Stimulated activated naive B cell treated with anti-CD40 and anti-IgM and Interleukin-4, amounts not matched to agents 10 μg/mL and 1 μg/mL and 100 μg/mL, for 72 hours (primary cell): Measurements from ENCODE around the gene PCSK1.
"Not testable (repeated sequence)": the region's sequence is repeated elsewhere in the genome, so short reads cannot be mapped to it uniquely, and the experiment has no call there.

Experiments used
- ATAC-seq, 2 donors: fragments of 150-1000 bp; cut with Tn5 transposase; replicated peaks; 2 replicates each; pipeline ENCODE4 v1.10.0; 2021; ENCODE audit warnings: moderate library complexity in 1 of 2
- DNase-seq: peaks from one replicate; pipeline ENCODE4 v3.0.0; 2021
- H3K27ac Mint-ChIP-seq: one replicate; pipeline ENCODE4 v1.8.0; 2022; ENCODE audit warnings: mild to moderate bottlenecking, mixed read lengths
- H3K27me3 Mint-ChIP-seq, 2 donors: one replicate each; pipeline ENCODE4 v1.8.0; 2022; ENCODE audit warnings: mixed read lengths in 2 of 2
- H3K36me3 Mint-ChIP-seq, 2 donors: one replicate each; pipeline ENCODE4 v1.8.0; 2022; ENCODE audit warnings: mixed read lengths in 2 of 2, mild to moderate bottlenecking in 1 of 2
- H3K4me1 Mint-ChIP-seq, 2 donors: one replicate each; pipeline ENCODE4 v1.8.0; 2022; ENCODE audit warnings: mixed read lengths in 2 of 2, mild to moderate bottlenecking in 1 of 2
- H3K4me3 Mint-ChIP-seq, 2 donors: one replicate each; pipeline ENCODE4 v1.8.0; 2022; ENCODE audit warnings: mild to moderate bottlenecking in 2 of 2, mixed read lengths in 2 of 2, moderate library complexity in 1 of 2
- H3K9me3 Mint-ChIP-seq, 2 donors: one replicate each; pipeline ENCODE4 v1.8.0; 2022; ENCODE audit warnings: mixed read lengths in 2 of 2, mild to moderate bottlenecking in 1 of 2

Gene PCSK1

DNA sequence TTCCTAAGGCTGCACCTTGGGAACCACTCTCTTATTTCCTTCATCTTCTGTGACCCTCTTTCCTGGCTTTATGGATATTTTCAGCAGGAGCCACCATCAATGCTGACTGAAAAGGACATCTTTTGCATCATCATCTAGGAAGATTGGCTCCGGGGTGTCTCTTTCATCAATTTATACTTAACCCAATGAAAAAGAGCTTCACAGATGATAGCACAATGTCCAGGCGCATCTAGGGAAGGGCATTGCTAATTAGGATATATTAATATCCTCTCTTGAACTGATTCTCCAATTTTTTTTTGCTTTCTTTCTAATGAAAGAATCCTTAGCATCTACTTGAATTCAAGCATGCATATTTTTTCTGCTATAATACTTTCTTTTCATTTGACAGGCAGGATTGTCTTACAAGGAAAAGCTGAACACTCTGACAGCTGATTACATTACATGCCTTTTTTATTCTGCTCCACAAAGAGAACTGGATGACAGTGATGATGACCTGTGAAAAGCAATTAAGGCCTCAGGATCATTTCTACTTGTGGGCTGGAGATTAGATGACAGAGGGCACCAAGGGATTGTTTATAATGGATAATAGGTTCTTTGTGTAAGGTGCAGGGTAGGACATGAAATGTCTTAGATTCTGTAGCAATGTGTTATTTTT lies 60.2 kb downstream of the PCSK1 start:
- DNase-seq, result no peak
- H3K4me1 Mint-ChIP-seq, result no peaks in the 10 kb centered on the region
- H3K9me3 Mint-ChIP-seq, result peaks cover 0 to 2% of the 10 kb centered on the region in 2 donors
- peaks cover 12 to 30% of the 10 kb centered on the region in 2 donors for H3K27me3 Mint-ChIP-seq
- H3K4me3 Mint-ChIP-seq, result no peak overlapping the region
- H3K27ac Mint-ChIP-seq, result no peak overlapping the region
- ATAC-seq, result no peak
- H3K36me3 Mint-ChIP-seq, result no peaks in the 10 kb centered on the region

DNA sequence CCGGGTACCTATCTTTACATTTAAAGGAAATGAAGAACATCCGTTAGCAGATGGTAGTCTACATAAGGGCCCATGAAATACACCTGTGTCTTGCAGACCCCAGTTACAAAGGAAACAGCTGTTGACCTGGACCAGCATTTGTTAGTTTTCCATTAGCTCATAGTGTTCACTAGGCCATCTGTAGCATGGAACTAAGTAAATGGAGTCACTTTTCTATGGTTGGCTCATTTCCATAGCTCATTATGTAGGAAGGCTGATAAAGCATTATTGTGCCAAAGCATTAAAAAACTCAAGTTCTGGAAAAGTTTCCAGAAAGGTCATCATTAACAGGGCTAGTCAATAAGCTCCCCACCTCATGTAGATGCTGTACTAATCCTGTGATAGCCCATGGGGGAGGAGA lies 62.1 kb downstream of the PCSK1 start:
- Mint-ChIP-seq H3K4me1 (no peaks in the 10 kb centered on the region), H3K9me3 (peaks cover 0 to 2% of the 10 kb centered on the region in 2 donors), H3K27ac (no peak overlapping the region), H3K36me3 (no peaks in the 10 kb centered on the region), H3K4me3 (no peak overlapping the region), H3K27me3 (peaks cover 19 to 30% of the 10 kb centered on the region in 2 donors)
- no peak for DNase-seq
- ATAC-seq, result no peak

DNA sequence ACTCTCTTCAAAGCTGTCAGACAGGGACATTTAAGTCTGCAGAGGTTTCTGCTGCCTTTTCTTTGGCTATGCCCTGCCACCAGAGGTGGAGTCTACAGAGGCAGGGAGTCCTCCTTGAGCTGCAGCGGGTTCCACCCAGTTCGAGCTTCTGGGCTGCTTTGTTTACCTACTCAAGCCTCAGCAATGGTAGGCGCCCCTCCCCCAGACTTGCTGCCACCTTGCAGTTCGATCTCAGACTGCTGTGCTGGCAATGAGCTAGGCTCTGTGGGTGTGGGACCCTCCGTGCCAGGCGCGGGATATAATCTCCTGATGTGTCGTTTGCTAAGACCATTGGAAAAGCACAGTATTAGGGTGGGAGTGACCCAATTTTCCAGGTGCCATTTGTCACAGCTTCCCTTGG lies 65.7 kb downstream of the PCSK1 start:
- peaks cover 8 to 17% of the 10 kb centered on the region in 2 donors for H3K27me3 Mint-ChIP-seq
- not testable (repeated sequence) for ATAC-seq, H3K4me3 Mint-ChIP-seq, H3K27ac Mint-ChIP-seq, DNase-seq, H3K4me1 Mint-ChIP-seq, H3K36me3 Mint-ChIP-seq, H3K9me3 Mint-ChIP-seq

DNA sequence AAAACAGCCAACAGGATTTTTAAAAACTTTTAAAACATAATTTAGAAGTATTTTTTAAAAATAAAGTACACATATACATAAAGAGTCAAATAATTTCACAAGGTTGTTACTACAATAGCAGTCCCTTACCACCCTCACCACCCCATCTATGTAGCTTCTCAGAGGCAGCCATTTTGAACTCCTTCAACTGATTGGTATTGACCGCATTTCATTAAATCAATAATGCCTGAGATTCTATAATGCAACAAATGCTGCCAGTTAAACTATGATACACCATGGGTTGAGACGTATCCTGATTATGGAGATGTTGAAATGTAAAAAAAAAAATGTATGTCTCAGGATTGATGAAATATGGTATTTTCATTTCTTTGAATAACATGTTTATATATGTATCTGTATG lies 78.8 kb downstream of the PCSK1 start:
- Mint-ChIP-seq H3K9me3 (peaks cover 3 to 10% of the 10 kb centered on the region in 2 donors), H3K36me3 (no peaks in the 10 kb centered on the region), H3K27me3 (peaks cover 0 to 4% of the 10 kb centered on the region in 2 donors), H3K4me1 (no peaks in the 10 kb centered on the region), H3K27ac (no peak overlapping the region), H3K4me3 (no peak overlapping the region)
- DNase-seq, result no peak
- no peak for ATAC-seq

DNA sequence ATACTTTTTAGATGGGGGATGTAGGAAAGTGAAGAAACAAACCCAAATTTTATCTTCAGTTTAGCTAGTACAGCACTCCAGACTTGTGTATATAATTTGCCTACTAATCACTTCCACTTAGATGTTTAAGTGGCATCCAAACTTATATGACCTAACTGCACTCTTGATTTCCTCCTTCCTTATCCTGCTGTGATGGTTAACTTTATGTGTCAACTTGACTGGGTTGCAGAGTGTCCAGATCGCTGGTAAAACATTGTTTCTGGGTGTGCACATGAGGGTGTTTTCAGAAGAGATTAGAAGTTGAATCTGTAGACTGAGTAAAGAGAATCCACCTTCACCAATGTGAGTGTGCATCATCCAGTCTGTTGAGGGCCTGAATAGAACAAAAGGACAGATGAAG lies 79.8 kb downstream of the PCSK1 start:
- H3K9me3 Mint-ChIP-seq, result peaks cover 3 to 10% of the 10 kb centered on the region in 2 donors
- no peak overlapping the region for H3K27ac Mint-ChIP-seq
- H3K27me3 Mint-ChIP-seq, result peaks cover 0 to 4% of the 10 kb centered on the region in 2 donors
- no peak for DNase-seq
- no peaks in the 10 kb centered on the region for H3K36me3 Mint-ChIP-seq
- H3K4me3 Mint-ChIP-seq, result no peak overlapping the region
- H3K4me1 Mint-ChIP-seq, result no peaks in the 10 kb centered on the region
- ATAC-seq, result no peak

DNA sequence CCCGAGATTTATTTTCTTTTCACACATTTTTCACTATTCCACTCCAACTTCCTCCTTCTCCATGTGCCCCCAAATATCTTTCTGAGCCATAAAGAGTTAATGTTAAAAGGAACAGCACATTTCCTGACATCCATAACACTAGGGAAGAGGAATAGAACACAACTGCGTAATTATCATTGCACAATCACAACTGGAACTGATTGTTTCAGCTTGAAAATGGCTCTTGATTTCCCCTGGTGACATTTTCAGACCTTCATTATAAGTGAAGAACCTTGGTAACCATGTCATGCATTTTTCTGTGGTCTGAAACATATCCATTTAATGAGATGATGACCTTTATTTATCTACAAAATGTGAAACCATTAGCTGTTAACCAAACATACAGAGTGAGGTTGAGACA lies 82.4 kb downstream of the PCSK1 start:
- Mint-ChIP-seq H3K27me3 (peaks cover 5 to 9% of the 10 kb centered on the region in 2 donors), H3K9me3 (peaks cover 3 to 6% of the 10 kb centered on the region in 2 donors), H3K4me1 (no peaks in the 10 kb centered on the region), H3K4me3 (no peak overlapping the region), H3K36me3 (no peaks in the 10 kb centered on the region), H3K27ac (no peak overlapping the region)
- ATAC-seq (no peak), DNase-seq (no peak)

DNA sequence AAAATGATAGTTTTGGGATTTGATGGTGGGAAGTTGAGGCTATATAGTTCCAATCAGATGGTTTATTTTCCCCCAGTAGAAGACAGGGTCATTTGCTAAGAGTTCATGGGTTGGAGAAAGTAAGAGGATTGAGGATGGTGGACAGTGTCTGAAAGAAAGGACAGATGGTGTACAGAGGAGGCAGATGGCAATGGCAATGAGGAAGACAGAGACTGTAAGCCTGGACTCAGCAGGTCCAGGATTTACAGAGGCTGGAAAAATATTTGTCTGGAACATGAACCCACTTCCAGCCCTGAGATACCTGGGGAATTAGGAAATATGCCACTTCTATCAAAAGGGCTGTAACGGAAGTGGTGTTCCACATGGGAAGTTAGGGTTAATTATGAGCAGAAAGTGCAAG lies 84.5 kb downstream of the PCSK1 start:
- no peak for ATAC-seq
- H3K36me3 Mint-ChIP-seq, result no peaks in the 10 kb centered on the region
- no peak overlapping the region for H3K27ac Mint-ChIP-seq
- peaks cover 6 to 16% of the 10 kb centered on the region in 2 donors for H3K27me3 Mint-ChIP-seq
- no peak overlapping the region for H3K4me3 Mint-ChIP-seq
- DNase-seq, result no peak
- no peaks in the 10 kb centered on the region for H3K4me1 Mint-ChIP-seq
- peaks cover 3 to 6% of the 10 kb centered on the region in 2 donors for H3K9me3 Mint-ChIP-seq

DNA sequence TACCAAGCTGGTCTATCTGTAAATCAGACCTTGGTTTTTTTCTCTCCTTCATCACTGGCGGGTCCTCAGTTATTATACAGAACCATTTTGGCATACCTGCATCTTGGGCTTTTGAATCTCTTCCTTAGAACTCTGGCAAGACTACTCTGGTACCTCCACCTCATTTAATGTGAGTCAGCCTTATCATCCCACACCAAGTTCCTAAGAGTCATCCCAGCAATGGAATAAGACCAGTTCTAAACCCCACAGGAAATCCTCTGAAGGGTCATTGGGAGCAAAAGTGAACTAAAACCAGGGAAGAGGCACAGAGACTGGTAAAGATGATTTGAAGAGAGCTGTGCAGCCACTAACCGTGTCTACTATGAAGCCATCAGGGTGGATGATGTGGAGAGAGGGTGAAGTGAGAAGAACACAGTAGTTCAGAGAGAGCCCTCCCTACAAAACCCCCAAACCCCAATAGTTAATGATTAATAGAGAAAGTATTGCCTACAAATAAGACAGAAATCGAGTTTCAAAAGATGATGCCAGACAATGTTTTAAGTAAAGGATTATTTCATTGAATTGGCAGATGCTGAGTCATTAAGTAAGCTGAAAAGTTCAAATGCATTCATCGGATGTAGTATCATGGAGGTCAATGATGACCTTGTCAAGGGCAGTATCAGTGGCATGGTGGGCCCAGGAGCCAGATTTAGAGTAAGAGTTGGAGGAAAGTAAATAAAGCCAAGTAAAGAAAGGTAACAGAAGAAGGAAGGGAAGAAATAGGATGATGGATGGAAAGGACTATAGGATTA lies 85.4 kb downstream of the PCSK1 start:
- Mint-ChIP-seq H3K27me3 (peaks cover 6 to 16% of the 10 kb centered on the region in 2 donors), H3K9me3 (peaks cover 1 to 3% of the 10 kb centered on the region in 2 donors), H3K4me3 (no peak overlapping the region), H3K36me3 (no peaks in the 10 kb centered on the region), H3K27ac (no peak overlapping the region), H3K4me1 (no peaks in the 10 kb centered on the region)
- ATAC-seq (no peak), DNase-seq (no peak)

DNA sequence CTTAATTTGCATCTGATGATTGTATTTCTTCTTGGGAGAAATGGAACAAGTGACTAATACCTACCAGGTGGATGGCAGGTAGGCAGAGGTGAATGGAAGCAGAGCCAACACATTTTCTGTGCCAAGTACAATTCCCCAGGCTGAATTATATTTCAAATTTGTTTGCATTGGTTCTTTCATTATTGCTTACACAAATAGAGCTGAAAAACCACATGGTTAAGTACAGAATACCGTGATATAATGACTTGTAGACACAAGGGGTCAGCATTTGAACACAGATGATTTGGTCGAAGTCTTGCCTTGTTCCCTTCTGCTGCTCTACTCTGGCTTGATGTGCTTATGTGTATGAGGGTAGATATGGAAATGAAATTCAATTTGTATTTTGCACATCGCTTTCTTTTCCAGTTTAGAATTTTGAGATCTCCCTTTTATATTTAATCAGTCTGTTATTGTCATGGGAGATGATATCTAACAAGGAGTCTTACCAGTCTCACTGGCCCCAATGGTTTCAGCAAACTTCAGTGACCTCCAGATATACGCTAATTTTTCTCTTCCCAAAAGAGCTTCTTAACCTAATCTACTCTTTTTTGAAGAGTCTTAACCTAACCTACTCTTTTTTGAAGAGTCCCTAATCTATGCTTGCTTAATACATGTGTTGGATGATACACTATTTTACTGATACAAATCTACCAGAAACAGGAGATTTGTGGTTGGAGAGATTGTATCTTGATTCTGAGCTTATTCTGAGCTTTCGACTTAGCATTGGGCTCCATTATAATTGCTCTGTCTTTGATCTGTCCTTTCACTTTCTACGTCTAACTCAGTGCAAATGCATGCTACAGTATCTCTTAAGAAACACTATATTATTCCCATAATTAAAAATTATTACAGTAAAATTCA lies 88.1 kb downstream of the PCSK1 start:
- peak; percentile 77 to 89 for ATAC-seq
- no peak overlapping the region for H3K27ac Mint-ChIP-seq
- no peaks in the 10 kb centered on the region for H3K9me3 Mint-ChIP-seq
- no peaks in the 10 kb centered on the region for H3K36me3 Mint-ChIP-seq
- H3K4me1 Mint-ChIP-seq, result no peaks in the 10 kb centered on the region
- peaks cover 12 to 20% of the 10 kb centered on the region in 2 donors for H3K27me3 Mint-ChIP-seq
- H3K4me3 Mint-ChIP-seq, result no peak overlapping the region
- DNase-seq, result no peak

DNA sequence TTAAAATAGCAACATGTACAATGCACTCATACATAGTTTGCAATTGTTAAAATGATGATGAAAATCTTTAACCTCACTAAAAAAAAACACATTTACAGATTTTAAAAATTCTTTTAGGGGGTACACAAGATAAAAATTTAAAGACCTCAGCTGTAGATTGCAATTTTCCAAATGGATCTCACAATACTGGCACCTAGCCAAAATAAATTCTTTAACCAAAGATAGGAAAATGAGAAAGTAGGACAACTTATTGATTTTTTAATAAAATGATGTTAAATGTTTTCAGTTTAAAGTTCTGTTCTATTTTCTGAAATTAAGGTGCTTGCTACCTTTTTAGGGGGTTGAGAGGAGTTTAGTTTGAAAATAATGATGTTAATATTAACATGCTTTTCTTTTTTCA lies 90.0 kb downstream of the PCSK1 start:
- no peaks in the 10 kb centered on the region for H3K4me1 Mint-ChIP-seq

DNA sequence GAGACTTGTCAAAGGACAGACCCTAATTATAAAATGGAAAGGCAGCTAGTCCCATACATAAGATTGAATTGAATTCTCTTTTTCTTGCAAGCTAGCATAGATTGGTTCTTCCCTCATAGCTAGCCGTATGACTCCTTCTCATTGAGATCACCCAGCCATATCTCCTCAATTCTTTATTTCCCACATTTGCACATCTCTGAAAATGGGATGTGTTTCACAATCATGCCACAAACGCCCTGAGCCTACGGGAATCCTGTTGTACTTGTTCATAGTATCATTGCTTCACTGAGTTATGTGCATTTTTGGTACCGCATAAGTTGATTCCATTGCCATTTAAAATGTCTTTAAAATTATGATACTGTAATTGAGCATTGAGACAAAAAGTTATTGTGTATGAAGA lies 90.5 kb downstream of the PCSK1 start:
- no peak for ATAC-seq
- Mint-ChIP-seq H3K9me3 (no peaks in the 10 kb centered on the region), H3K27ac (no peak overlapping the region), H3K27me3 (peaks cover 17 to 20% of the 10 kb centered on the region in 2 donors), H3K36me3 (no peaks in the 10 kb centered on the region), H3K4me3 (no peak overlapping the region), H3K4me1 (no peaks in the 10 kb centered on the region)
- DNase-seq, result no peak

More for the DNA sequence above, 90.0 kb downstream of the PCSK1 start:
- no peak overlapping the region for H3K4me3 Mint-ChIP-seq
- ATAC-seq (no peak), DNase-seq (no peak)
- H3K36me3 Mint-ChIP-seq, result no peaks in the 10 kb centered on the region
- H3K27ac Mint-ChIP-seq, result no peak overlapping the region
- peaks cover 17 to 20% of the 10 kb centered on the region in 2 donors for H3K27me3 Mint-ChIP-seq
- no peaks in the 10 kb centered on the region for H3K9me3 Mint-ChIP-seq
